HG02759 (cell line): ENCODE measurements around the gene HOXA7.

Source experiments
- ATAC-seq: cut with Tn5 transposase; IDR thresholded peaks from one replicate; pipeline ENCODE4 v1.9.1; 2021; ENCODE audit warnings: mild to moderate bottlenecking, moderate library complexity; ENCODE audit not compliant: unreplicated experiment

HOXA7 gene

GRCh38 chr7:27148756-27149641, 7.5 kb downstream of the HOXA7 start:
- no peak for ATAC-seq

GRCh38 chr7:27148031-27148755, 8.3 kb downstream of the HOXA7 start:
- no peak for ATAC-seq

GRCh38 chr7:27147199-27148030, 9.1 kb downstream of the HOXA7 start, which contains the start of gene HOXA6:
Gene HOXA6 (minus strand): TSS chr7:27147774. CDS start chr7:27147749, 25 bp downstream.
- no peak for ATAC-seq

- ATAC-seq = no peak
Measured at GRCh38 chr7:27146491-27147198, 9.8 kb downstream of the HOXA7 start.

GRCh38 chr7:27145914-27146412, 10.5 kb downstream of the HOXA7 start:
- no peak for ATAC-seq

GRCh38 chr7:27145165-27145913, 11.1 kb downstream of the HOXA7 start:
- ATAC-seq = no peak

- ATAC-seq = no peak
Measured at GRCh38 chr7:27144781-27145164, 11.7 kb downstream of the HOXA7 start.

- ATAC-seq = no peak
Measured at GRCh38 chr7:27143950-27144780, 12.3 kb downstream of the HOXA7 start.

GRCh38 chr7:27143023-27143949, 13.2 kb downstream of the HOXA7 start, which contains the start of gene HOXA5:
Gene HOXA5 (minus strand): TSS chr7:27143681. CDS start chr7:27143607, 74 bp downstream.
- ATAC-seq = no peak

GRCh38 chr7:27142580-27143022, 13.9 kb downstream of the HOXA7 start:
- ATAC-seq = no peak

GRCh38 chr7:27141923-27142579, 14.4 kb downstream of the HOXA7 start:
- ATAC-seq = no peak

GRCh38 chr7:27141137-27141922, 15.1 kb downstream of the HOXA7 start:
- no peak for ATAC-seq

- ATAC-seq = no peak
Measured at GRCh38 chr7:27140126-27140857, 16.2 kb downstream of the HOXA7 start.

- ATAC-seq = no peak
Measured at GRCh38 chr7:27139334-27140125, 16.9 kb downstream of the HOXA7 start.

GRCh38 chr7:27138985-27139333, 17.5 kb downstream of the HOXA7 start:
- ATAC-seq = no peak
